Activated naive CD4-positive, alpha-beta T cell treated with Interleukin-2 at 50 U/mL for 16 hours (primary cell): ENCODE results near the gene SNAP25.

Experiments
- DNase-seq: peaks from one replicate; pipeline ENCODE4 v3.0.0-alpha.2; 2020

Gene SNAP25

GRCh38 chr20:10268636-10269035 lies 50.0 kb downstream of the SNAP25 start:
- no peak for DNase-seq

GRCh38 chr20:10270630-10271029 lies 52.0 kb downstream of the SNAP25 start:
- no peak for DNase-seq

GRCh38 chr20:10271494-10272219 lies 53.0 kb downstream of the SNAP25 start:
- DNase-seq = no peak

GRCh38 chr20:10276878-10277580 lies 58.4 kb downstream of the SNAP25 start:
- DNase-seq = no peak

GRCh38 chr20:10277616-10278015 lies 59.0 kb downstream of the SNAP25 start:
- DNase-seq = no peak

- DNase-seq = no peak
Measured at GRCh38 chr20:10278412-10278811, 59.8 kb downstream of the SNAP25 start.

GRCh38 chr20:10280018-10280908 lies 61.6 kb downstream of the SNAP25 start:
- DNase-seq = no peak

- no peak for DNase-seq
Measured at GRCh38 chr20:10281911-10282310, 63.3 kb downstream of the SNAP25 start.

GRCh38 chr20:10282979-10283456 lies 64.4 kb downstream of the SNAP25 start:
- no peak for DNase-seq

GRCh38 chr20:10286356-10286755 lies 67.7 kb downstream of the SNAP25 start:
- DNase-seq = no peak

GRCh38 chr20:10288421-10288820 lies 69.8 kb downstream of the SNAP25 start:
- no peak for DNase-seq

GRCh38 chr20:10288954-10289646 lies 70.5 kb downstream of the SNAP25 start:
- no peak for DNase-seq

GRCh38 chr20:10291568-10292248 lies 73.1 kb downstream of the SNAP25 start:
- no peak for DNase-seq

- DNase-seq = no peak
Measured at GRCh38 chr20:10297223-10297622, 78.6 kb downstream of the SNAP25 start.

- no peak for DNase-seq
Measured at GRCh38 chr20:10297684-10298240, 79.1 kb downstream of the SNAP25 start.

GRCh38 chr20:10300582-10301446 lies 82.2 kb downstream of the SNAP25 start:
- no peak for DNase-seq

GRCh38 chr20:10303852-10304251 lies 85.2 kb downstream of the SNAP25 start:
- no peak for DNase-seq

- DNase-seq = no peak
Measured at GRCh38 chr20:10304471-10305046, 85.9 kb downstream of the SNAP25 start.

GRCh38 chr20:10306440-10307358 lies 88.1 kb downstream of the SNAP25 start:
- DNase-seq = no peak
